NCI-H2196 (cell line): Measurements from ENCODE around the gene BICDL1.

Experiments
- DNase-seq: peaks from one replicate; lab custom pipeline; 2025; ENCODE audit not compliant: unreplicated experiment; lab: John Stamatoyannopoulos, UW

BICDL1 gene

DNA sequence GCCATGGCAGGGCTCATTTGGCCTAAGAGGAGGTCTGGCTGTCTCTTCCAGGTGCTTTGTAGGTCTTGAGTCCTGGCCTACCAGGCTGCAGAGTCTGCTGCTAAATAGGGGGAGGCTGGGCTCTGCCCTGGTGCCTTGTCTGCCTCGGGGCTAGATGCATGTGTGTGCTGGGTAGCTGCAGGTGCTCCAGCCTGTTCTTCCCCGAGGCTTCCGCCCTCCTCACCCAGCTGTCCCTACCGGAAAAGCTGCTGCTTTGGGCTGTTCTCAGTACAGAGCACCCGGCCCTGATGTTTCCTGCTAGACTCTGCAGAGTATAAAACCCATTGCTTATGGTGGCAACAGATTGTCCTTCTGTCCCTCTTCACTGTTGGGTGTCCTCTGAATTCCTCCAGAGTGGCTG, 89.8 kb downstream of the BICDL1 start:
- no peak for DNase-seq

DNA sequence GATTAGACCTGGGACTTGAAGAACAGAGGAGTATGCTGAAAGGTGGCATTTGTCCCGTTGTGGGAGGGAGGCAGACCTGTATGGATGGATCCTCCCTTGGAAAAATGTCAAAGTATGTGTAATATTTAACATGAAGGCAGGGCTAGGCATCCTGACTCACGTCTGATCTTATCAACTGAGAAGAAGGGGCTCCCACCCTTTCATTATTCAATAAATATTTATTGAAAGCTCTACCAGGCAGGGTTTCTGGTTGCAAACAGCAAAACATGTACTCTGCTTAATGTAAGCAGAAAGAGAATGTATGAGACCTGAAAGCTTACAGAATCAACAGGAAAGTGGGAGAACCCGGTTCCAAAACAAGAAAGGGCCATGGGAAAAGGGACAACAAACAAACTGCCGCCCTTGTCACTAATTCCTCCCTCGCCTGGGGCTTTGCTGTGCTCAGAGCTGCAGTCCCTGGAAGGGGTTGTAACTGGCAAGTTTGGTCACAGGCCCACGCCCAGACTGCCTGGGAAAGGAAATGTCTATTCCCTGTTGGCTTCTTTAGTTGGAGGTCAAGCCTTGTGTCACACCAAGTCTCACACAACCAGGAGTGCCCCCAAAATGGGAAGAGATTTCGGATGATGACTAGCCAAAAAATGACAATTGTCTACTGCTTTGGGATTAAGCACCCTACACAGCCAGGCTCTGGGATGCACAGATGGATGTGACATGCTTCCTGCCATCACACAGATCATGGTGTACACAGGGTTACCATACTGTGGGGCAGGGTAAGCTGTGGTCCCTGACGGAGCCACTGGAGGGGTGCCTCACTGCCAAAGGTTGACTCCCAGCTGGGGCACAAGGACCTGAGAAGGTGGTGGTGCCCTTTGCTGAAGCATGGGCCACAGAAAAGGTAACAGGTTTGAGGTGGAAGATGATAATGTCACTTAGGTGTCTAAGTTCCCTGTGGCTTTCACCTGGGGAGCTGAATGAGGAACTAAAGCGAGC, 90.7 kb downstream of the BICDL1 start:
- no peak for DNase-seq

DNA sequence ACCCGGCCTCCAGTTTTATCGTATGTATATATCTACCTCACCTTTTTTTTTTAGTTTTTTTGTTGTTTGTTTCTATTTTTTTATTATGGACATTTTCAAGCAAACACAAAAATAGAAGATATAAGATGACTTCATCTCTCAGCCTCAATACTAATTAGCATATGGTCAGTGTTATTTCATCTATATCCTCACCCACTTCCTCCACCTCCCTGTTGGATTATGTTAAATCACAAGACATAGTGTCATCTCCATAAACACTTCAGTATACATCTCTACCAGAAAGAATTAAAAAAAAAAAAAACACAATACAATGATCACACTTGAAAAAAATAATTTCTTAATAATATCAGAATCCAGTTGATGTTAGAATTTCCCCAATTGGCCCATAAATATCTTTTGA, 92.6 kb downstream of the BICDL1 start:
- DNase-seq: no peak

DNA sequence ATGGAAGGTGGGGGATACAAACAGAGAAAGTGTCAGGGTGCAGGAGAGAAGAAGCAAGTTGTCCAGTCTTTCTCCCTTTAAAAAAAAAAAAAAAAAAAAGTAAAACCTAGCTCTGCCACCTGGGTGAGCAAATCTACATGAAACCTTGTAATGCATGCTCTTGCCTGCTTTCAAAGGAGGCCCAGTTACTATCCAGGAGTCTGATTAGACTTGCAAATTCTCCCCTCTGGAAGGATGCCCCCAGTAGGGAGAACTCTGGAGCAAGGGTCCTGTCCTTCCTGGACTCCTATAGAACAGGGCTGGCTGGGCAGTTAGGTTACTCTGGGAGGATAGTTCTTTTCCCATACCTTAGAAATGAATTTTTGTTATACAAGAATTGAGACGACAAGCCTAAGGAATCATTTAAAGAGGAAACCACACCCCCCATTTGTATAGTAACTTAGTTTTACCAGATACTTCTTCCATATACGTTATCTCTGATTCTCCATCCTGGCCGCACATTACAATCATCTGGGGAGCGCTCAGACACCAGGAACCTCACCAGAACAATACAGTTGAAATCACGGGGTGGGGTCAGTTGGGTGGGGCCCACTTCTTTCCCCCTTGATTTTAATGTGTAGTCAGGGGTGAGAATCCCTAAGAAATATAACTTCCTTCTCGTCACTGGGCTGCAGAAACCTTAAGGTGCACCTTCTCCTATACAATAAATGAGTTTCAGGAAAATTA, 97.0 kb downstream of the BICDL1 start:
- DNase-seq: no peak

DNA sequence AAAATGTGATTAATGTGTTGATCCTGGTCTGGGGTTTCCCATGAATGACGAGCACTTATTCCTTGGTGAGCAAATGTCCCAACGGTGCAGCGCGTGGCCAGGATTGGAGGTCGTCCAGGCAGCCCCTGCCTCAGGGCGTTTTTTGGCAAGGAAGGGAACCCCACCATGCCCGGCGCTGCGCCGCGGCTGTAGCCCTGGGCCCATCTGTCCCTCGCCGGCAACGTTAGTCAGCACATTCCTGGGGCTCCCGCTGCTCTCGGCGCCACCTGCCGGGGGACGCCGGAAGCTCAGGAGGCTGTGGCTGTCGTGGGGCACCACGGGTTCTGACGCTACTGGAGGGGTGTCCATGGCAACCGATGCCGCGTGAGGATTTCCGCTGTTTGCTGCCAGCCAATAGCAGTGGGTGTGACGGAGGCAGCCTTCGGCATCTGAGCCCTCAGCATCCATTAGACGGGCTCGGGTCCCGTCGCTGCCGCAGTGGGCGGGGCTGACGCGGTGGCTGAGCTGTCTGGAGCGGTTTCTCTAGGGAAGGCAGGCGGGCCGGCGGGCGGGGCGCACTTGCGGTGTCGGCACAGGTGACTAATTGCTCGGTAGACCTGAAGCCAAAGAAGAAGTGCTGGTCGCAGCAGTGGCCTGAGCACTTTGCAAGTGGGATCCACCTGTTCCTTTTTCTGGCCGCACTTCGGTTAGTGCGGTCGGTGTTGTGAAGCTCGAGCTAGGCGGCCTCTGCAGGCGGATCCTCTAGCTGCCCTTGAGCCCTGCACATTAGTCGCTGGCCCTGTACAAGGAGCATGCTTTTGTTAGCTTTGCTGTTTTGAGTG, 98.0 kb downstream of the BICDL1 start:
- peak; percentile 99 for DNase-seq

DNA sequence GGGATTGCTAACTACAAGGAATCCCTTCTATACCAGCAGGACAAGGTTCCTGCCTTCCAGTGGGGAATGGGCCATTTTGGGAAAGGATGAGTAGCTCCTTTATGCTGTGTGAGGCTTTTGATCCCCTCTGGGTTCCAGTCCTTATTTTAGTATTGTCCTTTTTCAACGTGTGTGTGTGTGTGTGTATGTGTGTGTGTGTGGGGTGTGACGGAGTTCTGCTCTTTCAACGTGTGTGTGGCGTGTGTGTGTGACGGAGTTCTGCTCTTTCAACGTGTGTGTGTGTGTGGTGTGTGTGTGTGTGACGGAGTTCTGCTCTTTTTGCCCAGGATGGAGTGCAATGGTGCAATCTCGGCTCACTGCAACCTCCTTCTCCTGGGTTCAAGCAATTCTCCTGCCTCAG, 100.1 kb downstream of the BICDL1 start:
- DNase-seq: no peak

DNA sequence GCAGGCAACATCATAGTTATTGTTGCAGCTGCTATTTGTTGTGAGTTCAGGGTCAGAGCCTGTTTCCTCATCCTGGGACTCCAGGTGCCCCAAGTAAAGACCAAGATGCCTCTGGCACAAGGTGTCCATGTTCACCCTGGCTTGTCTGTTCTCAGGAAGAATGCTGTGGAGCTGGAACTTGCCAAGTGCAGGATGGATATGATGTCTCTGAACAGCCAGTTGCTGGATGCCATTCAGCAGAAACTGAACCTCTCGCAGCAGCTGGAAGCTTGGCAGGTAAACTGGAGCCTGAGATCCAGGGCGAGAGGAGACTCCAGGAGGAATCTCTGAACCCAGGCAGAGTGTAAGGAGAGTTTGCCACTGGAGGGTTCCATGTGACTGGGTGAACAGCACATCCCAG, 100.8 kb downstream of the BICDL1 start:
- DNase-seq: no peak

DNA sequence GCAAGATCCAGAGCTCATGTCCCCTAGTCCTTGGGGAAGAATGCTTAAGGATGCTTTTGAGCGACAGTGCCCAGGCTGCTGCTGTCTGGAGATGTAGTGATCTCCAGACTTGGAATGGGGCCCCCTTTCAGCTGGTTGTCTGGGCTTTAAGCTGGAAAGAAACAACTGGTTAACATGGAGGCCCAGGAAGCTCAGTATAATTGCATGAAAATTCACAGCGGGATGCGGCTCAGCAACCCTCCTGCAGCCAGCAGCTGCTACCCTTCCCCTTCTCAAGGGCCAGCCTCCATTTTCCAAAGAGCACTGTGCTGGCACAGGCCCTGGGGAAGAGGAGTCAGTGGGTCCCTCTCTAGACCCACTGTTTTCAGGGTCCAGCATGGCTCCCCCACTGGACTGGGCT, 101.2 kb downstream of the BICDL1 start:
- DNase-seq: no peak

DNA sequence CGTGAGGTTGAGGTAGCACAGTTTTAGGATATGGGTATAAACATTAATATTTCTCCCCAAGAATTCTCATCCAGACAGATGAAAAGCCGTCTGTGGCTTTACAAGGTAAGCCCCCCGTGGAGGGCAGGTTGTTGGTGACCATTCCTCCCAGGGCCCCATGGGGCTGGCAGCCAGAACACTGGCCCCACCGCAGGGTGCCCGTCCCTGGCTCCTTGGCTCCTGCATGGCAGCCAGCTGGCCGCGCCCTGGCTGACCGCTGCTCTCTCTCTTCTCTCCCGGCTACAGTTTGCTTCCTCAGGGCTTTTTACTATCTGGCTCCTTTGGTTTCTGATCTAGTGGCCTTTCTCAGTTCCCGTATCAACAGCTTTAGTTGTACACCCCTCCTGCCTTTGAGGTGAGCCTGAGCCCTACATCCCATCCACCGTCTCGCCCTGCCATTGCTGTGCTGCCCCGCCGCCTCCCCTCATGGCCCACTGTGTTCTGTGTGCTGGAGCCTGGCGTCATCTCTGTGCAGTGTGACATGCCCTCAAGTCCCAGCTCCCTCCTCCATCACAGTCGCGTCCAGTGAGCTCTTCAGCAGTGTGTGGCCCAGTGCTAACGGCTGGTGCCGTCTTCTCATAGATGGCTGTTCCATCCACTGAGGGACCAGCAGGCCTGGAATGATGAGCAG, 101.7 kb downstream of the BICDL1 start:
- DNase-seq: no peak

DNA sequence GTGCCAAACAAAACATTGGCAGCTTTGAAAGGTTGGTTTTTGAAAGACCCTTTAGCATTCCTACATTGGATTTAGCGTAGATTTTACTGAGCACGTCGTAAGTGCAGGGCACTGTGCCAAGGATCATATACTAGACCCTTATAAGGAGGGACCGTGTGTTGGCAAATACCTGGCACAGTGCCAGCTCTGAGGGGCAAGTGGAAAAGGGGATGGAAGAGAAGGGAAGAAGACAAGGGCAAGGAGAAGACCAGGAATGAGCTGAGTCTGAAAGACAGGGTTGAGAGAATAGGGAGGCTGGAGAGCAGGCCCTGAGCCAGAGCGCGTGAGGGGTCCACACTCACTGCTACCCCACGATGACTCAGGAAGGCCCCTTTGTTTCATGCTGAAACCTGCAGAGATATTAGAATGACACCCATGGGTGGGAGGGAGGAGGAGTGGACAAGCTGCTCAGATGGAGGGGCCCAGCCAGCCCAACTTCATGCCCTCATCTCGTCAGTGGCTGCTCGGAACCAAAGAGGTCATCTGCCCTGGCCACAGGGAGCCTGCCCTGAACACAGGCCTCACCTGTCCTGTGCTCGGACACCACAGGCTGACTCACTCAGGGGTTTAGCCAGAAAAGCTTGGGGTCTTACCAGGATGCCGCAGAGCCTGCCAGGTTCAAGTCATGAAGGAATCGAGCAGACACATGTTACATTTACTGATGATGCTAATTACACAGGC, 102.5 kb downstream of the BICDL1 start:
- DNase-seq: no peak

DNA sequence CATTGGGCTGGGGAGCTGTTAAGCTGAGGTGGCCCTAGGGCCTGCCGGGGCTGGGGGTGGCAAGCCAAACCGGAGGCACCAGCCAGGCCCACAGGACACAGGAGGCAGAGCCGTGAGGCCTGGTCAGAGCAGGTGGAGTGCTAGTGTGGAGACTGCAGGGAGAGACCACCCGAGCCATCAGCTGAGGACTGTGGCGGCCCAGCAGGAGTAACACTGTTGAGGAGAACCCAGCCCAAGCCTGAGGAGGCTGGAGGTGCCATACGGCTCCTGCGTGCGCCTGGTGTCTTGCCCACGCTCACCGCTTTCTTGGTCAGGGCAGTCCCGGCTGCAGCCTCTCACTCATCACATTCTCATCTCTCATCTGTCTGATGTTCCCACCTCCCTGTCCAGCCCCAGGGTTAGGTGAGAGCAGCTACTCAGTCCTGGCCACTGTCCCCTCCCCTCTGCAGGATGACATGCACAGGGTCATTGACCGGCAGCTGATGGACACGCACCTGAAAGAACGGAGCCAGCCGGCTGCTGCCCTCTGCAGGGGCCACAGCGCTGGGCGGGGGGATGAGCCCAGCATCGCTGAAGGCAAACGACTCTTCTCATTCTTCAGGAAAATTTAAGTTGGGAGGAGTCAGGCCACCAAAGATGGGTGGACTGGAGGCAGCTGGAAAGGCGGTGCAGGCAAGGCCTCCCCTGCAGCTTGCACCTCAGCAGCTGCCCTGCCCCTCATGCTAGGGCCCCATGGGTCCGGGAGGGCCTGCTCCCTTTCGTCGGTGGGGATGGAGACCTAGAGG, 103.7 kb downstream of the BICDL1 start:
- DNase-seq: no peak

DNA sequence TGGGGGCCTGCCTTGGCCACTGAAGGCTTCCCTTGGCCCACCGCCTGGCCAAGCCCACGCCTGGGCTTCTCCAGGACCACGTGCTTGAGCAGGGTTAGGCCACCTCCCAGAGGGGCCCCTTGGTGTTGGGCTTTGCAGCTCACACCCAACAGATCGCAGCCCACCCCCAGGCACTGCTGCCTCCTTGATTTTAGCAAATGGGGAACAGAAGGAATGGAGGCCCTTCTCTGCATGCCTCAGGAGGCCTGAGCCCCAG, 104.2 kb downstream of the BICDL1 start:
- DNase-seq: no peak

DNA sequence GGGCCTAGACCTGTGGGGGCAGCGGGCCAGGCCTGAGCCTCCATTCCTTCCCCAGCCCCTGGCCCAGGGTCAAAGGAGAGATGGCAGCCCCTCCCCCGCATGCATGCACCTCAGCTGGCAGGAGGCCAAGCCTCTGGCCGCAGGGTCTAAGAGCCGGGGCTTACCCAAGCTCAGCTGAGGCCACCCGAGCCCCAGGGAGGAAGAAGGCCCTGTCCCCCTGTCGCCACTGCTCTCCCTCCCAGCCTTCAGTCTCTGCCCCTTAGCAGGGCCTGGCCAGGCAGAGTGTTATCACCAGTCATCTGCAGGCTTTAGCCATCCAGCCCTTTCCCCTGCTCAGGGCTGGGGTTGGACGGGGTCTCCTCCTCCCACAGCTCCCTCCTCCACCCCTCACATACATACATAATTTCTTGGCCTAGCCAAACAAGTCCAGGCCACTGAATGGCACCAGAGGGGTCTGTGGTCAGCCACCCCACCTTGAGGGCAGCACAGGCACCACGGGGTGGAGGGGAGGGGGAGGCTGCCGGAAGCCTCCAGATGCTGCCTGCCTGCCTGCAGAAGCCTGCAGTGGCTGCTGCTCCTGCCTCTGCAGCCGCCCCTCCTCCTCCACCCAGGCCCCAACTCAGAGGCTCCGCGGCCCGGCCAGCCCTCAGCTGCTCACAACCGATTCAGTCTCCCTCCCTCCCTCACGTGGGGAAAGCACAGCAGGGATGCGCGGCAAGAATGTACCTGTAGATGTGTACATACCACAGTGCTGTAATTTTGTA, 104.7 kb downstream of the BICDL1 start:
- peak; percentile 24 for DNase-seq

DNA sequence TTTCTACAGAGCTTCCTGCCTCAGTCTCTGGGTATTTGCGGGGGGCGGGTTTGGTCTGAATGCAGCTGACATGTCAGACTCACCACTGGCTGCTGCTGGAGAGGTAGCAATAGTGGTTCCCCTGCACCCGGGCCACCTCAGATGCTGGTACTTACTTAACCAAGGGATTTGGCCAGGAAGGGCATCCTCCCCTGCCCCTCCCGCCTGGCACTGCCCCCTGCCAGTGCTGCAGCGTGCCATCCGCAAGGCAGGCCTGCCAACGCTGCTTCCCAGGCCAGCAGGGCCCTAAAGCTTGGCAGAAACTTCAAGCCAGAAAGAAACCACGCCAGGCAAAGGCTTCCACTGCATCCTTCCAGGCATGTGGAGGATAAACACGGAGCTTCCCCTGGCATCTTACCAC, 105.4 kb downstream of the BICDL1 start:
- DNase-seq: no peak

DNA sequence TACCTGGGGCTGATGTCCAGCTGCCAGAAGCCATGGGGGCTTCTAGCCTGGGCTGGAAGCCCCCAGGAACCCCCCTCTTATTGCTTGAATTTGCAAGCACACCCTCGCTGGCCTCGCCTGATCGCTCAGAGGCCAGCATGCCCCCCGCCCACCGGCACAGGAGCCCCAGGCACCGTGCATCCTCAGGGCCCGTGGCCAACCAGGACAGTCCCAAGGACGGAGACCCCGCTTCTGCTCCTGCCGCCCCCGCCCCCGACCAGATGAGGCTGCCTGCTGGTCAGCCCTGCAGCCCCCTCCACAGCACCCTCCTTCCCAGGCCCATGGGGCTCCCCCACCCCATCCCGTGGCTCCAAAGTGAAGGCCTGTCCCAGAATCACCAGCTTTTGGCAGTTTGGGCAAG, 106.3 kb downstream of the BICDL1 start:
- DNase-seq: no peak

DNA sequence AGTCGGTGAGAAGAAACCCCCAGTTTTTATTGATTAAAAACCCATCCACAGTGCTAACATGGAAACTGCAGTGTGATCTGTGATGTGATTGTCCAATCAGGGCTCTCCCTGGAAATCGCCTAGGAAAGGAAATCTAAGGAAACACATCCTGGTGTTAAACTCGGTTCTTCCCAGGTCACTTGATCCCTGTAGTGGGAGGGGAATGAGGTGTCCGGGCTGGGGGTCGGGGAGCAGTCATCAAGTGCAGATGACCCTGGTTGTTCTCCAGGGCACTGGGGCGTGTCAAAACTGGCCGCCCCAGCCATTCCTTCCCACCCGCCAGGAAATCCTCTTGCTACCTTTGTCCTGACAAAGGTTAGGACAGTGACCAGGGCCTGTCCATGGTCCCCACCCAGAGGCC, 106.7 kb downstream of the BICDL1 start:
- DNase-seq: no peak

DNA sequence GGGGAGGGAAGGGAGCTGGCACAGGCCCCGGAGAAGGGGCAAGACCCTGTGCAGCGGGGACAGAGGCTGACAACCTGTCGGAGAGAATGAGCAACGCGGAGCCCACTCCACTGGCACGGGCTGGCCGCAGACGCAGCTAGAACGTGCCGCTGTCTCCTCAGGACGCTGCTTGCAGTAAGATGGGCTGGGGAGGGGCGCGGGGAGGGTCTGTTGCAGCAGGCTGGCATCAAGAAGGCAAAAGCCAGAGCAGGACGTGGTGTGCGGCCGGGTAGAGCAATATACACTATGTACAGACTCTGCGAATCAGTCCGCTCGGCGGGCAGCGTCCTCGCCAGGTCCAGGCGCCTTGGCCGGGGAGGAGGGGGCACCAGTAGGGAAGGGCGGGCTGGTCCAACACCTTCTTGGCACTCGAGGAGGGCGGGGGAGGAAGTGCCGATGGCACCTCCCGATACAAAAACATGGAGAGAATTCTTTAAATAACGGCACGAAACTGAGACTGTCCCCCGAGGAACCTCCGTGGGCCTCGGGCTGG, 107.7 kb downstream of the BICDL1 start:
- no peak for DNase-seq

DNA sequence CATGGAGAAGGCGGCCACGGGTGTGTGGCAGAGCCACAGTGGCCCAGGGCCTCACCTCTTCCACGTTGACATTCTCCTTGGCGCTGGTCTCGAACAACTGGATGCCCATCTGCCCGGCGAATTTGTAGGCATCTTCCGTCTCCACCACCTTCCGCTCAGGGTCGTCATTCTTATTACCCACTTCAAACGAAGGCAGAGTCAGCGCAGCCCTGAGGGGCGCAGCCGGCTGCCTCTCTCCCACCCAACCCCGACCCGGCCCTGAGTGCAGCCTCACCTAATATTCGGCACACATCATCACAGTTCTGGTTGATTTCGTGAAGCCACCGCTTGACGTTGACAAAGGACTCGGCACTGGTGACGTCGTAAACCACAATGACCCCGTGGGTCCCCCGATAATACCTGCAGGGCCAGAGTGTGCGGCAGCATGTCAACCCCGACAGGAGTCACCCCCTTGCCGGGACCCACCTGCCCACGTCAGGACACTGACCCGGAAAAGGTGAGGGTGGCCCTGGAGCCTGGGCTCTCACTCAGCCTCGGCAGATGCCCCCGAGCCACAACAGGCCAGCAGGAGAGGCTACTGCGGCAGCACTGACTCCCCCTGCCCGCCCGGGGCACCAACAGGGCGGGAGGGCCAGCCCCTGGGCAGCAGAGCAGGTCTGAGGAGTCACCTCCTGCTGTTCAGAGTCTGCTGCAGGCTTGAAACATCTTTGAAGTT, 109.9 kb downstream of the BICDL1 start:
- no peak for DNase-seq
